HG02840 (cell line): Measurements from ENCODE around the gene CAMK2N2.
A peak's percentile ranks its signal among the peaks of the same experiment; 100 is the strongest.

Experiments used
- ATAC-seq: cut with Tn5 transposase; IDR thresholded peaks from one replicate; pipeline ENCODE4 v1.9.1; 2021; ENCODE audit warnings: mild to moderate bottlenecking, moderate library complexity, moderate number of reproducible peaks; ENCODE audit not compliant: unreplicated experiment, low FRiP score

Gene CAMK2N2

GRCh38 chr3:184261270-184261853 is at the start of gene CAMK2N2:
Gene CAMK2N2 (minus strand): TSS chr3:184261553. CDS start chr3:184261285, 268 bp downstream.
- ATAC-seq: no peak

- no peak for ATAC-seq
Observed at GRCh38 chr3:184308744-184309143, 47.4 kb upstream of the CAMK2N2 start.

- no peak for ATAC-seq
Observed at GRCh38 chr3:184307915-184308314, 46.6 kb upstream of the CAMK2N2 start.

- ATAC-seq: no peak
Observed at GRCh38 chr3:184306341-184306972, 45.1 kb upstream of the CAMK2N2 start.

GRCh38 chr3:184305577-184305976 is 44.2 kb upstream of the CAMK2N2 start:
- ATAC-seq: no peak

- ATAC-seq: no peak
Observed at GRCh38 chr3:184300378-184300720, 39.0 kb upstream of the CAMK2N2 start.

GRCh38 chr3:184299488-184300377 is 38.4 kb upstream of the CAMK2N2 start:
- no peak for ATAC-seq

GRCh38 chr3:184298759-184299487 is 37.6 kb upstream of the CAMK2N2 start, which contains the start of gene PSMD2:
Gene PSMD2 (plus strand): TSS chr3:184299241. CDS start chr3:184299267, 26 bp downstream.
- ATAC-seq: peak; percentile 94

- no peak for ATAC-seq
Observed at GRCh38 chr3:184296616-184297015, 35.3 kb upstream of the CAMK2N2 start.

GRCh38 chr3:184295771-184296170 is 34.4 kb upstream of the CAMK2N2 start:
- ATAC-seq: no peak

- ATAC-seq: no peak
Observed at GRCh38 chr3:184291738-184292445, 30.5 kb upstream of the CAMK2N2 start.

- no peak for ATAC-seq
Observed at GRCh38 chr3:184291044-184291737, 29.8 kb upstream of the CAMK2N2 start.

- no peak for ATAC-seq
Observed at GRCh38 chr3:184290331-184290730, 29.0 kb upstream of the CAMK2N2 start.

GRCh38 chr3:184289426-184289938 is 28.1 kb upstream of the CAMK2N2 start:
- ATAC-seq: no peak

GRCh38 chr3:184284696-184285095 is 23.3 kb upstream of the CAMK2N2 start:
- no peak for ATAC-seq

GRCh38 chr3:184283681-184284080 is 22.3 kb upstream of the CAMK2N2 start:
- no peak for ATAC-seq

- ATAC-seq: no peak
Observed at GRCh38 chr3:184282941-184283340, 21.6 kb upstream of the CAMK2N2 start.

- no peak for ATAC-seq
Observed at GRCh38 chr3:184277366-184277765, 16.0 kb upstream of the CAMK2N2 start.
